ENCODE results near the gene RARB.

RARB gene

DNA sequence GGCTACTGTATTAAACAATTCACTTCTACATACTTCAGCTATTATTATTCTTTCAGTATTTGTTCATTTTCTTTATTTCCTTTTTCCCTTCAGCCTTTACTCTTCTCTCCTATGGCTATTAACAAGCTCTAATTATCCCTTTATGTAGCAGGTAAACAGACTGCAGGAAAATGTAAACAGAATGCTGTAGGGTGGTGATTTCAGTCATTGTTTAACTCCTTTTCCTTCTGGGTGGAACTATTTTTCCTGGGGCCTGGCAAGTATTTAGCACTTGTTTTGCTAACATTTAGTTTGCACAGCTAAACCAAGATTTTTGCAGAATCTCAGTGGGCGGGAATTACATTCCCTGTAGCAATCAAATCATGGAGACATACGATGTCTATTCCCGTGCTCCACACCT lies 14.4 kb downstream of the RARB start:
- ChIA-PET CTCF (interaction anchor here (1.3 to 3.1 kb wide), 5 partner anchors 9 to 43 kb away, joined by 4 to 10 read pairs (median 9); no protein-coding TSS in a partner anchor), POLR2A (no interaction called here)
- TF ChIP-seq, protein P1, sequence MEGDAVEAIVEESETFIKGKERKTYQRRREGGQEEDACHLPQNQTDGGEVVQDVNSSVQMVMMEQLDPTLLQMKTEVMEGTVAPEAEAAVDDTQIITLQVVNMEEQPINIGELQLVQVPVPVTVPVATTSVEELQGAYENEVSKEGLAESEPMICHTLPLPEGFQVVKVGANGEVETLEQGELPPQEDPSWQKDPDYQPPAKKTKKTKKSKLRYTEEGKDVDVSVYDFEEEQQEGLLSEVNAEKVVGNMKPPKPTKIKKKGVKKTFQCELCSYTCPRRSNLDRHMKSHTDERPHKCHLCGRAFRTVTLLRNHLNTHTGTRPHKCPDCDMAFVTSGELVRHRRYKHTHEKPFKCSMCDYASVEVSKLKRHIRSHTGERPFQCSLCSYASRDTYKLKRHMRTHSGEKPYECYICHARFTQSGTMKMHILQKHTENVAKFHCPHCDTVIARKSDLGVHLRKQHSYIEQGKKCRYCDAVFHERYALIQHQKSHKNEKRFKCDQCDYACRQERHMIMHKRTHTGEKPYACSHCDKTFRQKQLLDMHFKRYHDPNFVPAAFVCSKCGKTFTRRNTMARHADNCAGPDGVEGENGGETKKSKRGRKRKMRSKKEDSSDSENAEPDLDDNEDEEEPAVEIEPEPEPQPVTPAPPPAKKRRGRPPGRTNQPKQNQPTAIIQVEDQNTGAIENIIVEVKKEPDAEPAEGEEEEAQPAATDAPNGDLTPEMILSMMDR (IDR thresholded peaks at IDR 0.05; ENCODE audit: control extremely low read depth, extremely low read depth, low read depth, missing control alignments) = no peak
- DNase-seq (ENCODE audit: extremely low spot score) = no peak

DNA sequence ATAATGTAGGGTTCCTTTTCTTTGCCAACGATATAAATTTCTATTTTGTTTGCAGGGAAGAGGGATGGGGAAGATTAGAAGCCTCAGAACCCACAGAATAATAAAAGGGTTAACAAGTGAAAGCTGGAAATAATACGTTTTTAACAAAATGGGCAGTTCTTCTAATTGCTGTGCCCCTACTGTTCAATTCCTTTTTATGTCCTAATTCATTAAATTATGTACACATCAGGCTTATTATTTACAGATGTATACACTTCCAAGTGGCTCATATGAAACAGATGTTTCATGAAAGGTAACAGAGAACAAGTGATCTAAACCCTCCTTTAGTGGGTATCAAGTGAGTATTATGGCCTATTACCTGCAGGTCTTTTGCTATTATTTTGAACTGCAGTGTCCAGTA lies 16.2 kb downstream of the RARB start:
- TF ChIP-seq, protein P1 (IDR thresholded peaks at IDR 0.05; ENCODE audit: control extremely low read depth, extremely low read depth, low read depth, missing control alignments) = no peak
- ChIA-PET POLR2A (no interaction called here), CTCF (interaction anchor here (1.5 to 3.1 kb wide), 3 partner anchors 10 to 411 kb away, joined by 3 to 9 read pairs (median 9); no protein-coding TSS in a partner anchor)
- DNase-seq (ENCODE audit: extremely low spot score) = no peak

DNA sequence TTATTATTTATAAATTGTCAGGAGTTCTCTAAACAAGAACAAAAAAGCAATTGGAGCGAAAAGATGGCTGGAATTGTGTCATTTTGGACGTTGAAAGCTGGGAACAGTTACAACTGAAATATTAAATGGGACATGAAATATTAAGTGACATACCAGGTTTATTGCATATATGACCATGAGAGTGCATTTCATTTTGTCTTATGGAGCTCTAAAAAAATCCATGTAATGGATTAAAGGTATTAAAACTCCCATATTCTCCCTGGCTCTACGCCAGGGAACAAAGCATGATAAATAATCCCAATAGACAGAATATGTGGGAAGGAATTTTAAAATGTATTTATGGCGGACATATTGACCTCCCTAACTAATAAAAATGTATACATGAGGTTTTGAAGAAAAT lies 17.7 kb downstream of the RARB start:
- no peak for DNase-seq (ENCODE audit: extremely low spot score)
- CTCF ChIA-PET = interaction anchor here (2.3 kb wide), 1 partner anchor 11 kb away, joined by 9 read pairs; no protein-coding TSS in a partner anchor
- TF ChIP-seq, protein P1 (IDR thresholded peaks at IDR 0.05; ENCODE audit: control extremely low read depth, extremely low read depth, low read depth, missing control alignments) = no peak
- POLR2A ChIA-PET = no interaction called here

DNA sequence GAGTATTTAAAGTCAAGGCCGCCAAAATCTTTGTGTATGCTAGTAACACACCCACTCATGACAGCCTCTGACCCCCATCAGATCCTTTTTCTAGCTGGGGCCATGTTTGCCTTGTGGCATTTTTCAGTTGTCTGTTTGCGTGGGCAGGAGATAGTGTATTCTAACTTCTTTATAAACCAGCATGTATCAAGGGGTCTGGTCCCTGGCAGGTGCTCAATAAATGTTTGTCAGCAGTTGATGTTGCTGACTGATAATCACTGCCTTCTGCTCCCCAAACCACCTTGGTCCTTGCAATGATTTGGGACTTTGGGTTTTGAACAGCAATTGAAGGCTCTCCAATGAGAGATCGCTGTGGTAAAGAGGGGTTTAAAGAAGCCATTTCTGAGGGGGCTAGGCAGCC lies 19.2 kb downstream of the RARB start:
- CTCF ChIA-PET = no interaction called here

DNA sequence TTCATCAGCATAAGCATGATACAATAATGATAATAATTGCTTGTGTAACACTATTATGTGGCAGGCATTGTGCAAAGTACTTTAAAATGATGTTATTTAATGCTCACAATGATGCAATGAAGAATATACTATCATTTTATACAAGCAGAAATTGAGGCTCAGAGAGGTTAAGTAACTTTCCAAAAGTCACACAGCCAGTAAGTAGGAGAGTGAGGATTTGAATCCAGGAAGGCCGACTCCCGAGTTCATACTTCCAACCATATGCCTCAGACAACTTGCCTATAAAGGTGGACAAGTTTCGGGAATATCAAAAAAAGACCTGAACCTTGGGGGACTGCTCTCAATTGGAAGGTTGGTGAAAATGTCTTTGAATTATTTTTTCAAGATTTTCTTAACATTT lies 19.9 kb downstream of the RARB start:
- ChIA-PET CTCF (no interaction called here), POLR2A (no interaction called here)
- DNase-seq (ENCODE audit: extremely low spot score) = no peak
- TF ChIP-seq, protein P1 (IDR thresholded peaks at IDR 0.05; ENCODE audit: control extremely low read depth, extremely low read depth, low read depth, missing control alignments) = no peak

More for the DNA sequence above, 19.2 kb downstream of the RARB start:
- TF ChIP-seq, protein P1 (IDR thresholded peaks at IDR 0.05; ENCODE audit: control extremely low read depth, extremely low read depth, low read depth, missing control alignments) = no peak
- no peak for DNase-seq (ENCODE audit: extremely low spot score)
- POLR2A ChIA-PET = no interaction called here

DNA sequence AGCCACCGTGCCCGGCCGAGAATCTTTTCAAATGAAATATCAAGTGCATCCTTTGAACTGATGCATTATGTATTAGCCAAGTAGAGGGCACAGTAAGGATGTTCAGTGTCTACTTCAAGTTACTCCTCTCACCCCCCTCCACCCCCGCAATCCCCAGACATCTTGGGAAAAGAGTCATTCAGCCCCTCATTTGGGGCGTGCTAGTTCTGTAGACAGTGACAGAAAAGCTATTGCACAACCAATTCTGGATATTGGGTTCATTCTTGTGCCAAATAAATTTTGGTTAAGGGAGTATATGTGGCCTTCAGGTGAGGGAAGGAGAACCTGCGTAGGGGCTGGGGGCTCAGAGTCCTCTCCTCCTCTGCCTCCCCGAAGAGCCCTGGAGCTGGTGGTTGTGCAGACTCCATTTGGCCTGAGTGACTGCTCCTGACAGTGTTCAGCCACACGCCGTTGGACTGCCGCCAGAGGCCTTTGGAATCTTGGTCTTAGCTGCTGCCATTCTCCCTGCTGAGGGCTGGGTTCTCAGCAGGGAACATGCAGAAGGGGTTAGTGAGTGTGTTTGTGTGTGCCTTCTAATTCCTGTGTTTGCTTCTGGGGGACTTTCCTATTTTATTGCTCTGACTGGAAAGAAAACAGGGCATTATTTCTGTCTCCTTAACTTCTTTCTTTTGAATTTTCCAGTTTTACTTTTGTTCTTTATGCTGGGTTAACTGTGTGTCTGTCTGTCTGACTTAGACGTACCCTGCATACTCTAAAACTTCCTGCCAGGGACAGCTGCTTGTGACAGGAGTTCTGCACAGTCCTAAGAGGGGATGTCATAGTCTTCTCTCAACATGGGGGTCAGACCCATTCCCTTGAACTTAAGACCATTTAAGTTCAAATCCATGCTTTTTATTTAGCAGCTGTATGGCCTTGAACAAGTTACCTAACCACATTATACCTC lies 21.0 kb downstream of the RARB start:
- ChIA-PET POLR2A (no interaction called here), CTCF (interaction anchor here (0.7 kb wide), 1 partner anchor 15 kb away, joined by 3 read pairs; no protein-coding TSS in a partner anchor)
- TF ChIP-seq, protein P1 (IDR thresholded peaks at IDR 0.05; ENCODE audit: control extremely low read depth, extremely low read depth, low read depth, missing control alignments) = no peak
- no peak for DNase-seq (ENCODE audit: extremely low spot score)

Data from GM10248 (cell line).